ENCODE data around the gene PRR22.
"Not testable (repeated sequence)": the region's sequence is repeated elsewhere in the genome, so short reads cannot be mapped to it uniquely, and the experiment has no call there.

Gene PRR22

GRCh38 chr19:5789886-5790558 lies 5.5 kb upstream of the PRR22 start:
- DNase-seq, result no peak

GRCh38 chr19:5789351-5789761 lies 4.8 kb upstream of the PRR22 start:
- no peak for DNase-seq

GRCh38 chr19:5788422-5788821 lies 3.9 kb upstream of the PRR22 start:
- DNase-seq, result no peak

- no peak for DNase-seq
Observed at GRCh38 chr19:5787409-5788182, 3.0 kb upstream of the PRR22 start.

GRCh38 chr19:5786593-5787408 lies 2.3 kb upstream of the PRR22 start:
- DNase-seq, result no peak

GRCh38 chr19:5785423-5785822 lies 877 bp upstream of the PRR22 start:
- no peak for DNase-seq

GRCh38 chr19:5782945-5783919 lies 1.3 kb downstream of the PRR22 start:
- DNase-seq, result no peak

GRCh38 chr19:5782322-5782721 lies 2.2 kb downstream of the PRR22 start:
- no peak for DNase-seq

GRCh38 chr19:5780916-5781315 lies 3.6 kb downstream of the PRR22 start:
- not testable (repeated sequence) for DNase-seq

- DNase-seq, result no peak
Observed at GRCh38 chr19:5778402-5778801, 6.1 kb downstream of the PRR22 start.

- DNase-seq, result no peak
Observed at GRCh38 chr19:5775668-5776309, 8.8 kb downstream of the PRR22 start.

- no peak for DNase-seq
Observed at GRCh38 chr19:5774921-5775320, 9.6 kb downstream of the PRR22 start.

GRCh38 chr19:5773276-5773675 lies 11.3 kb downstream of the PRR22 start:
- no peak for DNase-seq

- DNase-seq, result no peak
Observed at GRCh38 chr19:5772416-5772815, 12.1 kb downstream of the PRR22 start.

- no peak for DNase-seq
Observed at GRCh38 chr19:5767949-5768348, 16.6 kb downstream of the PRR22 start.

GRCh38 chr19:5765220-5765619 lies 19.3 kb downstream of the PRR22 start:
- no peak for DNase-seq

- no peak for DNase-seq
Observed at GRCh38 chr19:5762608-5763217, 21.8 kb downstream of the PRR22 start.

- DNase-seq, result no peak
Observed at GRCh38 chr19:5753743-5754142, 30.8 kb downstream of the PRR22 start.

- no peak for DNase-seq
Observed at GRCh38 chr19:5751709-5752108, 32.8 kb downstream of the PRR22 start.

GRCh38 chr19:5749505-5749904 lies 35.0 kb downstream of the PRR22 start:
- DNase-seq, result no peak

GRCh38 chr19:5748920-5749319 lies 35.6 kb downstream of the PRR22 start:
- DNase-seq, result peak; percentile 53

Measured in NCI-H1105 treated with DMSO at 0.1 percent for 48 hours (cell line).